CD4-positive, alpha-beta T cell treated with Interleukin-6 at 100 ng/mL for 8 hours (primary cell): ENCODE results near the gene SIRT6.
"Not testable (repeated sequence)": the region's sequence is repeated elsewhere in the genome, so short reads cannot be mapped to it uniquely, and the experiment has no call there.

Source experiments
- DNase-seq: peaks from one replicate; pipeline ENCODE4 v3.0.0-alpha.2; 2020; ENCODE audit warnings: mixed read lengths, low spot score

SIRT6 gene

DNA sequence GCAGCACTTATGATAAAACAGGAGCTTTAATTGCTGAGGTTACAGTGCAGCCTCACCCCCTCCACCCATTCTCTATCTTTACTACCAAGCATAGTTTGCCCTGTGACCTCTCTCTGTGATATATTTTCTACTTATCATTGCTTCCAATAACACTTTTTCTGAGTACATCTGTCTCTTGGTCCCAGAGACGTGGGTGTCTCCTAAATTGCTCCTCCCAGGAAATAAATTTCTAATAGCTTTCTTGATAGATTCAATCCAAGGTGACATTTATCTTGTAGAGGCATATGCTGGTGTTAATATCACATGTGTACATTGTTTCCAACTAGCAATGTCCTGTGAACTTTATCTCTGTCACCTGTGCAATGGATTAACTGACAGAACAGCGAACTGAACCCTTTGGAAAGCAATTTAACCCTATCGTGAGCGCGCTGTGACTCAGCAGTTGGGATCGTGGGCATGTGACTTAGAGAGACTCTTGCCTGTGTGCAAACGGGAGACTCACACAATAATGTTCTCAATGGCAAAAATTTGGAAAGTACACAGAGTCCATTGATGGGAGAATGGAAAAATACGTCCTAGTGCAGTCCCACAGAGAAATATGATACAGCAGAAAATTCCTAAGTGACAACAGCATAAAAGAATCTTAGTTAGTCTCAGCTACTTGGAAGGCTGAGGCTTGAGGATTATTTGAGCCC, 51.5 kb downstream of the SIRT6 start:
- no peak for DNase-seq

DNA sequence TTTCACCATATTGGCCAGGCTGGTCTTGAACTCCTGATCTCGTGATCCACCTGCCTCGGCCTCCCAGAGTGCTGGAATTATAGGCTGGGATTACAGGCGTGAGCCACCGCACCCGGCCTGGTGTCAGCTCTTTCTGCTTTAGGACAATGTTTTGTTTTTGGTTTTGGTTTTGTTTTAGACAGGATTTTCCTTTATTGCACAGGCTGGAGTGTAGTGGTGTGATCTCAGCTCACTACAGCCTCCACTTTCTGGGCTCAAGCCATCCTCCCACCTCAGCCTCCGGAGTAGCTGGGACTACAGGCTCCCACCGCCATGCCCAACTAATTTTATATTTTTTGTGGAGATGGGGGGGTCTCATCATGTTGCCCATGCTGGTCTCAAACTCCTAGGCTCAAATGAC, 53.3 kb downstream of the SIRT6 start:
- not testable (repeated sequence) for DNase-seq

DNA sequence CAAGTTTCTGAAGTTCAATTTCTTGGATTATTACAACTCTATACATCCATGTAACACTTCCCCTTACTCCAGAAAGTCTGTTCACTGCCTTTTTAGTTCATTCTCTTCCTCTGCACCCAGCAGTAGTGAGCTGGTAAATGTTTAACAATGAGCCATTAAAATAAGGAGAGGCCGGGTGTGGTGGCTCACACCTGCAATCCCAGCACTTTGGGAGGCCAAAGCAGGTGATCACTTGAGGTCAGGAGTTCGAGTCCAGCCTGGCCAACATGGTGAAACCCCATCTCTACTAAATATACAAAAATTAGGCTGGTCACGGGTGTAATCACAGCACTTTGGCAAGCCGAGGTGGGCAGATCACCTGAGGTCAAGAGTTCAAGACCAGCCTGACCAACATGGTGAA, 55.0 kb downstream of the SIRT6 start:
- DNase-seq, result not testable (repeated sequence)

DNA sequence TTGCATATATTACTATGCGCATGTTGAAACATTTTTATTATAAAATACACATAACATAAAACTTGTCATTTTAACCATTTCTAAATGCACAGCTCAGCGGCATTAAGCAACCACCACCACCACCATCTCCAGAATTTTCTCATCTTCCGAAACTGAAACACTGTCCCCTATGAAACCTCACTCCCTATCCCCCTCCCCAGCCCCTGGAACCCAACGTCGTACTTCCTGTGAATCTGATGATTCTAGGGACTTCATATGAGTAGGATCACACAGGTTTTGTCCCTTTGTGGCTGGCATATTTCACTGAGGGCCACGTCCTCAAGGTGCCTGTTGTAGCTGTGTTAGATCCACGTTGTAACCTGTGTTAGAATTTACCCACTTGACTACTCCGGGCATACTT, 57.7 kb downstream of the SIRT6 start:
- no peak for DNase-seq
